Thoracic aorta (tissue), 2 donors: Measurements from ENCODE around the gene ARHGAP4. TPM values are rescaled to one million over a fixed set of nuclear protein-coding genes. Genes with fewer than 3 reads are reported as not detected.

Experiments
- ATAC-seq: fragments of 150-250 bp; one replicate; pipeline ENCODE4 v1.8.0; 2017; ENCODE audit warnings: low read depth; ENCODE audit not compliant: insufficient number of reproducible peaks, low FRiP score
- DNase-seq: peaks from one replicate; pipeline ENCODE4 v3.0.0-alpha.2; 2020; ENCODE audit warnings: low spot score
- H3K27ac ChIP-seq, 2 donors: fragments of 200-600 bp; sonication (generic); 1 replicate in 1 of 2; 2 replicates in 1 of 2; pipeline ENCODE4 v1.5.1; 2016; ENCODE audit warnings: mild to moderate bottlenecking in 2 of 2, moderate library complexity in 2 of 2
- H3K27me3 ChIP-seq: fragments of 200-600 bp; sonication (generic); replicated peaks from 2 replicates; pipeline ENCODE4 v1.6.0; 2016; ENCODE audit warnings: mild to moderate bottlenecking; ENCODE audit not compliant: insufficient read depth
- H3K36me3 ChIP-seq: fragments of 200-600 bp; sonication (generic); one replicate; pipeline ENCODE4 v1.5.1; 2016
- H3K4me1 ChIP-seq, 2 donors: fragments of 200-600 bp; sonication (generic); 1 replicate in 1 of 2; 2 replicates in 1 of 2; pipeline versions ENCODE4 v1.5.1 to v1.6.0; 2016; ENCODE audit warnings: low read depth in 2 of 2, mild to moderate bottlenecking in 1 of 2; ENCODE audit not compliant: control insufficient read depth in 1 of 2
- H3K4me3 ChIP-seq: fragments of 200-600 bp; sonication (generic); 2 replicates; pipeline ENCODE4 v1.5.1; 2016; ENCODE audit warnings: mild to moderate bottlenecking
- H3K9me3 ChIP-seq: fragments of 200-600 bp; sonication (generic); 2 replicates; pipeline ENCODE4 v1.5.1; 2016
- CTCF ChIP-seq: fragments of 200-600 bp; sonication (generic); IDR thresholded peaks from one replicate; pipeline ENCODE4 v1.5.1; 2019; ENCODE audit warnings: antibody characterized with exemption
- total RNA-seq, 2 donors: library from RNA; depleted of rRNA; stranded (reverse); fragments of >200 nt; gene quantifications; one replicate each; pipeline versions ENCODE4 v1.1.0 to v1.2.3, GENCODE V29; 2016

Gene ARHGAP4
- total RNA-seq, 2 donors from 2014 or later = 31.7 to 92.1 TPM

DNA sequence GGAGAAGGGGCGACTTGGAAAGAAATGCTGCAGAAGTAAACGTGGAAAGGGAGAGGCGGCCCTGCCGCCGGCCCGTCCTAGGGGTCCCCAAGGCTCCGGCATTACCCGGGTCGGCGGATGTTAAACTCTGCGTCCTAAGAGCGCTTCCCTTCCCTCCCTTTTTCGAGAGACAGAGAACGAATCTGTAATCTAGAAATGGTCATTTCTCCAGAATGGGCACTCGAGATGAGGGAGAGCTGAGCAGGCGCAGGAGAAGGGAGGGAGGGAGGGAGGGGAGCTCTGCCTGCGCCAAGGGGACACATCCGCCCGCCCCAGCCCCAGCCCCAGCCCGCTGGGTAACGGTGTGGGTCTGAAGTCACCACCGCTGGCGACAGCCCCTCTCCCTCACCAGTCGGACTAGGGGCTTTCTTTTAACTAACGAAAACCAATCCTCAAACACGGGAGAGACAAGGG, 43.9 kb upstream of the ARHGAP4 start:
- H3K36me3 ChIP-seq = no peaks in the 10 kb centered on the region
- no peaks in the 10 kb centered on the region for H3K9me3 ChIP-seq
- no peak for ATAC-seq
- peak overlapping the region; percentile 87 for H3K4me3 ChIP-seq
- peaks cover 19 to 53% of the 10 kb centered on the region in 2 donors for H3K4me1 ChIP-seq
- H3K27me3 ChIP-seq = no peaks in the 10 kb centered on the region
- DNase-seq = no peak
- H3K27ac ChIP-seq = peak overlapping the region; percentile 74 to 98
- TF ChIP-seq CTCF = no peak

- Histone ChIP-seq H3K4me1 (peaks cover 19 to 47% of the 10 kb centered on the region in 2 donors), H3K4me3 (peak overlapping the region; percentile 87), H3K9me3 (no peaks in the 10 kb centered on the region), H3K27me3 (no peaks in the 10 kb centered on the region), H3K36me3 (no peaks in the 10 kb centered on the region), H3K27ac (peak overlapping the region; percentile 74 to 98)
- no peak for TF ChIP-seq CTCF
- ATAC-seq = no peak
- DNase-seq = no peak
Measured at GRCh38 chrX:153969125-153969903, 43.2 kb upstream of the ARHGAP4 start.

DNA sequence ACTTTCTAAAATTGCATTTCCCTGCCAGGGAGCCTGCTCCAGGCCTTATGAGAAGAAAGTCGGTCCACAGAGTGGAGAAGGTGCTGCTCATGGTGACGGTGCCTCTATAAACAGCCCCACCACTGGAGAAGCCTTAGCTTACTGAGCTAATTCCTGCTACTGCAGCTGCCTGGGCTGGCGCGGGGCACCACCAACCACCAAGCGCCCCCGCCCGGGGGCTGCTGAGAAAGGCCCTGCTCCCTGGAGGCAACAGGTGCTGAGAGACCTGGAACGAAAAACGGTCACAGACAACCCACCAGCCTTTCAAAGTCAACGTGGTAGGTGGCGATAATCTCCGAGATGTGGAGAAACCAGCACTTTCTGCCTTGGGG, 42.7 kb upstream of the ARHGAP4 start:
- ATAC-seq = no peak
- no peaks in the 10 kb centered on the region for H3K36me3 ChIP-seq
- H3K4me3 ChIP-seq = peak overlapping the region; percentile 87
- H3K27me3 ChIP-seq = no peaks in the 10 kb centered on the region
- H3K4me1 ChIP-seq = peaks cover 15 to 42% of the 10 kb centered on the region in 2 donors
- no peak for TF ChIP-seq CTCF
- peak overlapping the region; percentile 74 to 98 for H3K27ac ChIP-seq
- no peaks in the 10 kb centered on the region for H3K9me3 ChIP-seq
- DNase-seq = no peak

DNA sequence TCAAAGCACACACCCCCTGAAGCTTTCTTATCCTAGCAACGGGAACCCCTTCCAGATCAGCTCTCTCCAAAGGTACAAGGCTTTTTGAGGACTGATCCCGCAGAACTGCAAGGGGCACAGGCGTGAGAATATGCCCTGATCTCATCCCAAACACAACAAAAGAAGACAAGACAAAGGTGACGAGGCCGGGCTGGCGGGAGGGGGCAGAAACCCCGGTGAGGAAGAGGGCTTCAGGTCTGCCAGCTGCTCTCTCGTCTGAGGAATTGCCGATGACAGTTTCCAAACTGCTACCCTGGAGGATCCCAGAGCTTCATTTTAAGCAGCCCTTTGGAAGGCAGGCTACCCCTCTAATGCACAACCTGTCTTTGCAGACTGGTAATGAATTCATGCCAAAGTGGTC, 42.2 kb upstream of the ARHGAP4 start:
- no peaks in the 10 kb centered on the region for H3K9me3 ChIP-seq
- H3K4me1 ChIP-seq = peaks cover 13 to 38% of the 10 kb centered on the region in 2 donors
- H3K27me3 ChIP-seq = no peaks in the 10 kb centered on the region
- TF ChIP-seq CTCF = no peak
- ATAC-seq (no peak), DNase-seq (no peak)
- peak overlapping the region; percentile 87 for H3K4me3 ChIP-seq
- H3K27ac ChIP-seq = peak overlapping the region; percentile 74 to 98
- H3K36me3 ChIP-seq = peaks cover 2% of the 10 kb centered on the region

- TF ChIP-seq CTCF = no peak
- Histone ChIP-seq H3K27me3 (no peaks in the 10 kb centered on the region), H3K4me1 (peaks cover 13 to 38% of the 10 kb centered on the region in 2 donors), H3K4me3 (peak overlapping the region; percentile 87), H3K9me3 (no peaks in the 10 kb centered on the region), H3K27ac (peak overlapping the region; percentile 74 to 98), H3K36me3 (peaks cover 7% of the 10 kb centered on the region)
- ATAC-seq = no peak
- DNase-seq = no peak
Measured at GRCh38 chrX:153967536-153968224, 41.6 kb upstream of the ARHGAP4 start.
